GM21367 (cell line): ENCODE results near the gene FOLH1.
"Not testable (repeated sequence)": the region's sequence is repeated elsewhere in the genome, so short reads cannot be mapped to it uniquely, and the experiment has no call there.

Experiments
- ATAC-seq: cut with Tn5 transposase; IDR thresholded peaks from one replicate; pipeline ENCODE4 v1.9.1; 2021; ENCODE audit not compliant: unreplicated experiment

Gene FOLH1

DNA sequence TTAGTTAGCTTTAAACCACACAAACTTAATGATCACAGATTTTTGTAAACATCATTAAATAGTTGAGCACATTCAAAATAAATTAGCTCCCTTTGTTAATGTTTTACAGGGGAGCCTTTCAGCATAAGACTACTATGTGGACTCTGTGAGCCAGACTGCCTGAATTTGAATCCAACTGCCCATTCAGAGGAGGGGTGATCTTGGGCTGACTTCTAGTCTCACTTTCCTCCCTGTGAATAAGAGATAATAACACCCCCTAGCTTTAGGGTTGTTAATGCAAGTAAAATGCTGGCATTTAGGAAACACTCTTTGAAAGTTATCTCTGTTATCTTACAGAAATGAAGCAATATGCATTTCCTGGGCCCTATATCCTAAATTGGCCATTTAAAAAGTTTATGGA lies 23.6 kb downstream of the FOLH1 start:
- not testable (repeated sequence) for ATAC-seq

DNA sequence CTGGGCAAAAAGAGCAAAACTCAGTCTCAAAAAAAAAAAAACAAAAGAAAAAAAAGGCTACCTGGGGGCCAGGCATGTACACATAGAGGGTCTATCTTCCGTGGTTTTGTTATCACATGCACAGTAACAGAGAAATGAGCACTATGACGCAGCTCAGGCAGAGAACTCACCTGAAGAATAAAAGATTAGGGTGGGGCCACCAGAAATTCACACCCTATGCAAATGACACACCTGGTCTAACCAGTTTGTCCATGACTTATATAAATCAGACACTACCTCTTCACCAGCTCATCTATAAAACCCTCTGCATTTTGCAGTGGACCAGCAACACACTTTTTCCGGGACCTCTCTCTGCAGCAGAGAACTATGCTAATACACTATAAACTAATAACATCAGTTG lies 30.5 kb downstream of the FOLH1 start:
- not testable (repeated sequence) for ATAC-seq

DNA sequence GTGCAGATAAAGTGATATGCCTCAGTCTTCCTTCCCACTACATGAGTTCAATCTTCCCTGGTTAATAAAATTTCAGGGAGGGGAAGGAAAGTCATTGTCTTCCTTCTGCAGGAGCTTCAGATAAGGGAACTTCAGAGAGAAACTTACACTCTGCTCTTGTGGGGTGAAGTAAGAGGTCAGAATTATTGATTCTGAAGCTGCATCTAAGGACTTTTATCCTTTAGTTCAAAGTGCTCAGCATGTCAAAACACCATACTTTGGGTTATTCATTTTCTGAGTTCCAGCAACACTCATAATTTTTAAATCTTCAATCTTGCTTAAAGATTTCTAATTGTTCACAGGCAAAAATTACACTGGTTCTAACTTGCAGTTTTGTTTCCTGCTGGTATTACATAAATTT lies 33.0 kb downstream of the FOLH1 start:
- ATAC-seq, result not testable (repeated sequence)

- ATAC-seq, result not testable (repeated sequence)
These were observed 33.6 kb downstream of the FOLH1 start for GRCh38 chr11:49174691-49175366.

DNA sequence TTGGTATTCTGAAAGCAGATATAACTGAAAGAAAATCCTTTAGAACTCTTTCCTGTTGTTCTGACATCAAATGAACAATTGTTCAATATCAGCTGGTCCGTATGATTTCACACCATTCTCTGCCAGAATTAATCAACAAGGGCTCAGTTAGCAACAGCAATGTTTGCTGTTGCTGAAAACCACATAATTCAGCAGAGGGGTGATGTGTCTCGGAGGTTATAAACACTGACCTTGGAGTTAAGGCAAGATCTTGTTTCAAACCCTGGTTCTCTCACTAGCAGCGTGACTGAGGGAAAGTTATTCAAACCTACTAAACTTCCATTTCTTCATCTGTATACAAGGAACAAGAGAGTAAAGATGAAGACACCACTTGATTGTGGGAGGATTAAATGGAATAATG lies 36.8 kb downstream of the FOLH1 start:
- ATAC-seq, result not testable (repeated sequence)

GRCh38 chr11:49169579-49169978 lies 38.8 kb downstream of the FOLH1 start:
- ATAC-seq, result not testable (repeated sequence)

DNA sequence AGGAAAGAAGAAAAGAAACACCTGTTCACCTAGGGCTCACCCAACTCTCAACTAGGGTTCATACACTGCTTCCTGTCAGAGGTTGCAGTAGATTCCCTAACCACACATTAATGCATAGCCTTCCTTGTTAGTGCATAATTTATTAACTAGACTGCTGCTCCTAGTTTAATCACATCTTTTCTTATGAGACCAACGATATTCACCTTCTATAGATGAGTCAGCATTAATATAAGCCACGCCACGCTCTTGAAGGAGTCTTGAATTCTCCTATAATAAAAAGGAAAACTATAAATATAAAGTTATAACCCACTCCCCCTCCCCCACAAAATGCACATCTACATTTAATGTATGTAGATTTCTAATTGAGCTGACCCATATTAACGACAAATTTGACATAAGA lies 39.4 kb downstream of the FOLH1 start:
- not testable (repeated sequence) for ATAC-seq

DNA sequence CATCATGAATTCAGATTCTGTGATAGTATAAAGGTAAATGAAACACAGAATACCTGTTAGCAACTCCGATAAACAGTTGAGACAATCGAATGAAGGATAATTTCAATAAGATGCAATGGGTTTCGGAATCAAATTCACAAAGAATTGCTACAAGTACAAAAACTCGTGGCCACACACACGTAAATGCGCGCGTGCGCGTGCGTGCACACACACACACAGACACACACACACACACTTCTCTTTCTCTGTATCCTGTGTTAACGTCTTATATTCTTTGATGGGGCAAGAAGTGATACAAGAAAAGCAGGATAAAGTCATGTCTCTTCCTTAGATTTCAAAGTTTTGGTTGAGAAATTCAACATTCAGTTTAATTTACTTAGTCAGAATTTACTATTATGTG lies 57.2 kb downstream of the FOLH1 start:
- ATAC-seq, result no peak

DNA sequence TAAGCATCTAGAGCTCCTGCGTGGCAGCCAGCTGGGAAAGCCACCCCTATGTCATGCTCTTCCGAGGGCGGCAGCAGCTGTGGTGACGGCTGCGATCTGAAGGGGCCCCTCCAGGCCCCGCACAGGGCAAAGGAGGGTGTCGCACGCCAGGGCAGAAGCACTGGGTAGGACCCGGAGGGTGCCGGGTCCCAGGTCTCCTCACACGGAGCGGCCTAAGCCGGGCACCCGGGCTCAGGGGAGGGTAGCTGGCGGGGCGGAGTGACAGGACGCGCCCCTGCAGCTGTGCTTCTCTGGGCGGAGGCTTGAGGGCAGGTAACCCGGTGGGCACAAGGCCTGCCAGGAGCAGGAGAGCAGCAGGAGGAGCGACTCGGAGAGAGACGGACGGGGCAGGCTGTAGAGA lies 106.0 kb downstream of the FOLH1 start:
- not testable (repeated sequence) for ATAC-seq
